IMR-90 (cell line): ENCODE data around the gene ELFN1.

Source experiments
- BHLHE40 ChIP-seq: fragments of 150-350 bp; IDR thresholded peaks from 2 replicates; pipeline ENCODE4 v1.6.1; 2016; ENCODE audit warnings: mild to moderate bottlenecking, low read depth, low read length
- CEBPB ChIP-seq: IDR thresholded peaks from 2 replicates; pipeline ENCODE4 v1.6.1; 2012; ENCODE audit warnings: low read depth, low read length, improper control_type of control experiment
- CHD1 ChIP-seq: IDR thresholded peaks from 2 replicates; pipeline ENCODE4 v1.6.1; 2012; ENCODE audit warnings: low read depth, low read length, improper control_type of control experiment
- CTCF ChIP-seq: conservative IDR thresholded peaks from 2 replicates; pipeline ENCODE4 v1.5.1; 2012; ENCODE audit warnings: mild to moderate bottlenecking, low read depth, low read length, improper control_type of control experiment
- FOS ChIP-seq: fragments of 150-350 bp; IDR thresholded peaks from 2 replicates; pipeline ENCODE4 v1.6.1; 2016; ENCODE audit warnings: low read depth, low read length
- MAFK ChIP-seq: IDR thresholded peaks from 2 replicates; pipeline ENCODE4 v1.6.1; 2012; ENCODE audit warnings: low read depth, low read length, improper control_type of control experiment
- MXI1 ChIP-seq: IDR thresholded peaks from 2 replicates; pipeline ENCODE4 v1.6.1; 2012; ENCODE audit warnings: low read depth, mild to moderate bottlenecking, low read length, moderate library complexity, borderline replicate concordance
- POLR2A ChIP-seq: IDR thresholded peaks from 2 replicates; pipeline ENCODE4 v1.6.1; 2012; ENCODE audit warnings: mild to moderate bottlenecking, low read depth, low read length
- RAD21 ChIP-seq: IDR thresholded peaks from 2 replicates; pipeline ENCODE4 v1.6.1; 2012; ENCODE audit warnings: low read length, improper control_type of control experiment
- RCOR1 ChIP-seq: IDR thresholded peaks from 2 replicates; pipeline ENCODE4 v1.6.1; 2012; ENCODE audit warnings: mild to moderate bottlenecking, low read length, improper control_type of control experiment; ENCODE audit not compliant: insufficient replicate concordance
- RFX5 ChIP-seq: IDR thresholded peaks from 2 replicates; pipeline ENCODE4 v1.8.0; 2012; ENCODE audit warnings: low read depth, mild to moderate bottlenecking, low read length, moderate library complexity
- TF ChIP-seq, protein P1 (sequence below): fragments of 150-350 bp; IDR thresholded peaks from 2 replicates; pipeline ENCODE4 v1.6.1; 2016; ENCODE audit warnings: low read depth, mild to moderate bottlenecking, low read length, moderate library complexity, borderline replicate concordance

DNA sequence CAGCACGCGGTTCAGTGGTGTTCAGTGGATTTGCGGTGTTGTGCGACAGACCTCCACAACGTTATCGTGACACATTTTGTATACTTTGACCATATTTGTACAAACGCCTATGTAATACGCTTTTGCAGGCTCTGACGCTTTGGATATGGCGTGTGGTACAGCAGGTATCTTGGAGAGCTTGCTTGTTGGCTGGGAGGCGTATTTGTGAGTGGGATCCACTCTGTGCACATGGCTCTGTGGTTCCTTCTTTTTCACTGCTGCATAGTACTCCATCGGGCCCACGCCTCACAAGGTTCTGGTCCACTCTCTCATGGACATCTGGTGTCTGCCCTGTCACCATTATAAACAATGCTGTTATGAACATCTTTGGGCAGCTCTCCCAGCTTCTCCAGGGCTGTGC is 53.2 kb downstream of the ELFN1 start:
- TF ChIP-seq CTCF (no peak), POLR2A (no peak), CEBPB (no peak), RFX5 (no peak), RCOR1 (no peak), BHLHE40 (no peak), RAD21 (no peak), MAFK (no peak), CHD1 (no peak), FOS (no peak), MXI1 (no peak)
- TF ChIP-seq, protein P1, sequence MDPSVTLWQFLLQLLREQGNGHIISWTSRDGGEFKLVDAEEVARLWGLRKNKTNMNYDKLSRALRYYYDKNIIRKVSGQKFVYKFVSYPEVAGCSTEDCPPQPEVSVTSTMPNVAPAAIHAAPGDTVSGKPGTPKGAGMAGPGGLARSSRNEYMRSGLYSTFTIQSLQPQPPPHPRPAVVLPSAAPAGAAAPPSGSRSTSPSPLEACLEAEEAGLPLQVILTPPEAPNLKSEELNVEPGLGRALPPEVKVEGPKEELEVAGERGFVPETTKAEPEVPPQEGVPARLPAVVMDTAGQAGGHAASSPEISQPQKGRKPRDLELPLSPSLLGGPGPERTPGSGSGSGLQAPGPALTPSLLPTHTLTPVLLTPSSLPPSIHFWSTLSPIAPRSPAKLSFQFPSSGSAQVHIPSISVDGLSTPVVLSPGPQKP = no peak
